Sigmoid colon (tissue), 4 donors: ENCODE measurements around the gene ASB3.

Source experiments
- EP300 ChIP-seq, 4 donors: sonication (generic); formaldehyde crosslinking; IDR thresholded peaks; one replicate each; pipeline ENCODE4 v1.6.1; 2017; ENCODE audit warnings: antibody characterized with exemption in 4 of 4
- POLR2A ChIP-seq, 2 donors: fragments of 450-650 bp; IDR thresholded peaks; one replicate each; pipeline ENCODE4 v1.6.1; 2016; ENCODE audit warnings: antibody characterized with exemption in 2 of 2, mild to moderate bottlenecking in 2 of 2, moderate library complexity in 2 of 2
- POLR2AphosphoS5 ChIP-seq, 4 donors: sonication (generic); formaldehyde crosslinking; IDR thresholded peaks; one replicate each; pipeline ENCODE4 v1.6.1; 2017; ENCODE audit warnings: antibody characterized with exemption in 4 of 4
- TF ChIP-seq, protein P1 (sequence below), 4 experiments: fragments of 450-650 bp in 3 of 4; fragments of 200-600 bp in 1 of 4; IDR thresholded peaks; one replicate each; pipeline ENCODE4 v1.5.1; 2016 to 2019; ENCODE audit warnings: antibody characterized with exemption in 4 of 4, mild to moderate bottlenecking in 3 of 4, moderate library complexity in 2 of 4

DNA sequence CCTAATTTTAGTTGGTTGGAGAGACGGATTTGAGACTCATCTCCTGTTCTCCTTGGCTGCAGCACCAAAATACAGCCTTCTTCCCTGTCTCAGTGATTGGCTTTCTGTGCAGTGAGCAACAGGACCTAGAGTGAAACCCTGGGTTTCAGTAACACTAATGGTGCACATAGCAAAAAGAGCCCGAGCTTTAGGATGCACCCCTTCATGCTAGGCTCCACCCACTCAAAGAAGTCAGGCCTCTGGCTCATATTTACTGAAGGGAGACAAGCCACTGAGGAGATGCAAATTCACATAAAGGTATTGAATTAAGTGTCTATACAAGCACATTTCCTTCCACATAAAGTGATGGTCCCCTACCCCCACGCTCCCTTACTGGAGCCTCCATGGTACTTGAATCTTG is 151.1 kb downstream of the ASB3 start:
- no peak for TF ChIP-seq POLR2A (IDR thresholded peaks at IDR 0.05)
- TF ChIP-seq, protein P1, sequence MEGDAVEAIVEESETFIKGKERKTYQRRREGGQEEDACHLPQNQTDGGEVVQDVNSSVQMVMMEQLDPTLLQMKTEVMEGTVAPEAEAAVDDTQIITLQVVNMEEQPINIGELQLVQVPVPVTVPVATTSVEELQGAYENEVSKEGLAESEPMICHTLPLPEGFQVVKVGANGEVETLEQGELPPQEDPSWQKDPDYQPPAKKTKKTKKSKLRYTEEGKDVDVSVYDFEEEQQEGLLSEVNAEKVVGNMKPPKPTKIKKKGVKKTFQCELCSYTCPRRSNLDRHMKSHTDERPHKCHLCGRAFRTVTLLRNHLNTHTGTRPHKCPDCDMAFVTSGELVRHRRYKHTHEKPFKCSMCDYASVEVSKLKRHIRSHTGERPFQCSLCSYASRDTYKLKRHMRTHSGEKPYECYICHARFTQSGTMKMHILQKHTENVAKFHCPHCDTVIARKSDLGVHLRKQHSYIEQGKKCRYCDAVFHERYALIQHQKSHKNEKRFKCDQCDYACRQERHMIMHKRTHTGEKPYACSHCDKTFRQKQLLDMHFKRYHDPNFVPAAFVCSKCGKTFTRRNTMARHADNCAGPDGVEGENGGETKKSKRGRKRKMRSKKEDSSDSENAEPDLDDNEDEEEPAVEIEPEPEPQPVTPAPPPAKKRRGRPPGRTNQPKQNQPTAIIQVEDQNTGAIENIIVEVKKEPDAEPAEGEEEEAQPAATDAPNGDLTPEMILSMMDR (IDR thresholded peaks at IDR 0.05): no peak
- TF ChIP-seq EP300 (IDR thresholded peaks at IDR 0.05): no peak
- no peak for TF ChIP-seq POLR2AphosphoS5 (IDR thresholded peaks at IDR 0.05)
